ENCODE results near the gene PLIN3.

- TF ChIP-seq CTCF (IDR thresholded peaks at IDR 0.05) (no peak), EZH2 (IDR thresholded peaks at IDR 0.05; ENCODE audit: borderline replicate concordance, insufficient read depth, low read depth, low read length, poor library complexity, severe bottlenecking) (no peak)
These were observed 21.8 kb upstream of the PLIN3 start for GRCh38 chr19:4889034-4889815.
